DMS 273 (cell line): ENCODE data around the gene PARD3B.
"Not testable (repeated sequence)": the region's sequence is repeated elsewhere in the genome, so short reads cannot be mapped to it uniquely, and the experiment has no call there.

Source experiments
- DNase-seq: peaks from one replicate; lab custom pipeline; 2025; ENCODE audit not compliant: unreplicated experiment; lab: John Stamatoyannopoulos, UW

PARD3B gene

GRCh38 chr2:205218816-205219215 lies 673.5 kb downstream of the PARD3B start:
- DNase-seq, result not testable (repeated sequence)

GRCh38 chr2:205220559-205220958 lies 675.3 kb downstream of the PARD3B start:
- no peak for DNase-seq

- DNase-seq, result no peak
Measured at GRCh38 chr2:205232086-205232485, 686.8 kb downstream of the PARD3B start.

GRCh38 chr2:205235434-205235833 lies 690.2 kb downstream of the PARD3B start:
- DNase-seq, result no peak

DNA sequence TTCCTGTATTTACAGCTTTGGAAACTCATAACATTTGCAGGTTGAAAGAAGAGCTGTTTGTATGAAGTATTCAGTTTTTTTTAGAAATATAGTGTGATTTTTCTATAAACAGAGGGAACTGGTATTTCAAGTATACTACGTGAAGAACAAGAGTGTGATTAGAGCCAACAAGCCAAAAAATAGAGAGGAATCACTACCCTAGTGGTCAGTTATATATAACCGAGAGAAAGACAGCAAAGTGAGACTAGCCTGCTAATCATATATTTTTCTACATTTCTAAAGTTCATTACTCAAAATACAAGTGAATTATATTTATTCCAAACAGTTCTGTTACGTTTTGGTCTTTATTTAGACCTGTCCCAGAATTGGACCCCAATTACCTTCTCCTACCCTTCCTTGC lies 692.2 kb downstream of the PARD3B start:
- no peak for DNase-seq

- no peak for DNase-seq
Measured at GRCh38 chr2:205245001-205245400, 699.7 kb downstream of the PARD3B start.

GRCh38 chr2:205245652-205246051 lies 700.4 kb downstream of the PARD3B start:
- DNase-seq, result no peak

GRCh38 chr2:205259121-205259520 lies 713.8 kb downstream of the PARD3B start:
- DNase-seq, result no peak

- no peak for DNase-seq
Measured at GRCh38 chr2:205261516-205262020, 716.3 kb downstream of the PARD3B start.

DNA sequence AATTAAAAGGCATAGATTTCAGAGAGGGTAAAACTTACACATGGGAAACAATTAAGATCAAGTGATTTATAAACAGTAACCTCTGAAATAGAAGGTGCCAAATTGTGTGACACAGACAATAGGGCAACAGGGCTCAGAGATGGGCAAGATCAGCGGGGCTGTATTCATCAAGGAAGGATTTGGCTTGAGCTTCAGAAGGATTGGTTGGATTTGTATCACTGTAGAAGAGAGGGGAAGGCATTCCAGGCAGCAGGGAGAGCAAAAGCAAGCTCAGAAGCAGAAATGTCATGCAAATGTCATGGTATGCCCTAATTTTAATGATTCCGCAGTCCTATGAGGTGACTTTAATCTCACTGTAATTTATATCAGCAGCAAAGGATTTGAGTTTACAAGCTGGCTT lies 722.0 kb downstream of the PARD3B start:
- no peak for DNase-seq

- peak; percentile 11 for DNase-seq
Measured at GRCh38 chr2:205270689-205271088, 725.4 kb downstream of the PARD3B start.

- no peak for DNase-seq
Measured at GRCh38 chr2:205273148-205273547, 727.9 kb downstream of the PARD3B start.

GRCh38 chr2:205273627-205274026 lies 728.4 kb downstream of the PARD3B start:
- no peak for DNase-seq

DNA sequence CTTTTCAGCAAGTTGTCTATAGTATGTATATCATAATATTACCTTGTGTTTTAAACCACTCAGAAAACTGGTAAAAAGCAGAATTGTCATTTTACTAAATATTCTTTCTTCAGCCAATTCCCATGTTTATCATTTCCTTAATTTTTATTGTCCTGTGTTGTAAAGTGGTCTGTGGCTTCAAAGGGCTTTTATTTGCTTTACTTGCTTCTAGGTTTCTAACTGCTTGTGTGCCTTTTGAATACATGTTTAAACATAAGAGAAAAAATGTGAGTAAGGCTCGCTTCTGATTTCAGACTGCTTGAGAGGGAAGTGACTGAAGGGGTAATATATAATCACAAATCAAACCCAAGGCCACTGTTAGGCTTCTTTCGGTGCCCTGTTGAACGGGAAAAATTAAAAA lies 729.5 kb downstream of the PARD3B start:
- DNase-seq, result no peak

DNA sequence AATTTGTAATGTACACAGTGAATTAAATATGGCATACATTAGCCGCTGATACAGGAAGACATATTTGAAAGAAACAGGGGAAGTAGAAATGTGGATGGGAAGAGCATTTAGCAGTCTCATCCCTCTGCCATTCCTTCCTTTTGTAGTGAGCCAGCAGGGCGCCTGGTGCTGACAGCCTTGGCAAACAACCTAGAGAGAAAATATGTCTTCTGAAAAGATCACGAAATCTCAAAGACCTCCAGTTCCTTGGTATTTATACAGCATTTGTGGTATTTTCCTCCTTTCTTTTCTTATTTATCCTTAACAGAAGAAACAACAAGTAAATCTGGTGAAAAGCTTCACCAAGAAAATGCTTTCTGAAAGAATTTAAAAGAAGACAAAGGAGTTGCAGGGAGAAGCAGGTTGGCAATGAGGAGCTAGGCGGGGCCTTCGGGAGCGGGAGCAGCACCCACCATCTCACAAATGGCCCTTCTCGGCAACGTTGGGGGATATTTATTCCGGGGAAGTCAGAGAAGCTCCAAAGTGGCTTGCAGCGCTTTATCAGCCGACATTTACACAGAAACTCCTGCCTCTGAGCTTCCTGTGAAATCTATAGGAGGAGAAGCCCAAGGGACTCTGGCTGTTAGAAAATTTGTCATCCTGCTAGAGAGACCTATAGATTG lies 731.0 kb downstream of the PARD3B start:
- DNase-seq, result no peak

- DNase-seq, result no peak
Measured at GRCh38 chr2:205280596-205281236, 735.4 kb downstream of the PARD3B start.

GRCh38 chr2:205283736-205284270 lies 738.5 kb downstream of the PARD3B start:
- DNase-seq, result no peak

DNA sequence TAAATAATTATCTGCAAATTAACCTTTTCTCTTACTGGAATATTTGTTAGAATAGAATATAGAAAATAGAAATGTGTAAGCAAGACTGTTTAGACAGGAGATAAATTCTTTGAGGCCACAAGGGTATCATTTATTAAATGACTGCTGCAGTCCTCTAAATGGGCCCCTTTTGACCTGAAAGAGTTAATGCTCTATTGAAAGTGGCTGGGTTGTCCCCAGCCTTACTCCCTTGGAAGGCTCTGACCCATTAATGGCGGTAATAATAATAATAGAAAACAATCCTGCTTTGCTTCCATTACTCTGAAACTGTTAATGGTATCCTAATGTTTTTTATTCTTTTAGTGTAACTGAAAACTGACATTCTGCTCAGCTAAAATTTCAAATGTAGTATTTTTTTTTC lies 739.1 kb downstream of the PARD3B start:
- DNase-seq, result no peak

DNA sequence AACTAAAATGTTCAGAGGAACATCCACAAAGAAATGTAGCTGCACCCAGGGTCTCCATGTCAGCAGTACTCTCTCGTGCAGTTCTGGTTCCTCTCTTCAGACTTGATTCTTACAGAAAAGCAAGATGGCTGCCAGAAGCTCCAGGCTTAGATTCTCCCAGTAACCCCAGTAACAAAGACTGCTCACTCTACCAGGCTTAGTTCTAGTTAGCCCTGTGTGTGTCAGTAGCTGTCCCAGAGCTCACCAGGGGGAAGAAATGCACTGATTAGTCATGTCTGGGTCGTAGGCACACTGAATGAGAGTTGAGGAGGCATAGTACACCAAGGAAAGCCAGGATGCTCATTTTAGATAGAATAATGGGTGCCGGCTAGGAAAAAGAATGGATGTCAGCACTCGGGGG lies 742.0 kb downstream of the PARD3B start:
- DNase-seq, result no peak

- DNase-seq, result no peak
Measured at GRCh38 chr2:205288686-205289085, 743.4 kb downstream of the PARD3B start.

DNA sequence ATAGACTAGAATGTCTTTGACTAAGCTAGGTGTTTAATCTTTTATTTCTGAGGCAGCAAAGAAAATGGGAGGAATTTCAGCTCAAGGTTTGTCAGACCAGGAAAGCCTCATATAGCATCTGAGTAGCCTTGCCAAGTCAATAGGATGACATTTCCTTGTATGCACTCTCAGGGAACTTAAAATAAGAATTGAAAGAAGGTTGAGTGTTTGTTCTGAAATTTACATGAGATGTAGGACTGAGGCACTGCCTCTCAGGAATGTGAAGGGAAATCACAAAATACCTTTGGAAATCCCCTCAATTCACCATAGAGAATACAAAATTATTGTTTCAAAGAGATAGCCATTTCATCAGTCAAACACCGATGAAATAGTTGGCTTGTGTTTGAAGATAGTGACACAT lies 745.0 kb downstream of the PARD3B start:
- no peak for DNase-seq

- no peak for DNase-seq
Measured at GRCh38 chr2:205292665-205293295, 747.5 kb downstream of the PARD3B start.
